Parathyroid adenoma (tissue), 2 donors: ENCODE measurements around the gene BBOX1.
"Not testable (repeated sequence)": the region's sequence is repeated elsewhere in the genome, so short reads cannot be mapped to it uniquely, and the experiment has no call there.

ENCODE experiments used
- H2AFZ ChIP-seq: fragments of 300-600 bp; sonication (generic); one replicate; pipeline ENCODE4 v1.7.0; 2017; ENCODE audit warnings: antibody characterized with exemption, mild to moderate bottlenecking
- H3K27ac ChIP-seq: fragments of 300-600 bp; sonication (generic); one replicate; pipeline ENCODE4 v1.7.0; 2017
- H3K27me3 ChIP-seq: fragments of 300-600 bp; sonication (generic); one replicate; pipeline ENCODE4 v1.7.0; 2017; ENCODE audit warnings: low read length; ENCODE audit not compliant: control insufficient read depth, insufficient read depth
- H3K36me3 ChIP-seq: fragments of 300-600 bp; sonication (generic); one replicate; pipeline ENCODE4 v1.7.0; 2017; ENCODE audit warnings: low read length; ENCODE audit not compliant: control insufficient read depth, insufficient read depth
- H3K4me1 ChIP-seq: fragments of 300-600 bp; sonication (generic); one replicate; pipeline ENCODE4 v1.7.0; 2017; ENCODE audit warnings: control low read depth
- H3K4me2 ChIP-seq: fragments of 300-600 bp; sonication (generic); one replicate; pipeline ENCODE4 v1.7.0; 2017; ENCODE audit warnings: low read length
- H3K4me3 ChIP-seq: fragments of 300-600 bp; sonication (generic); one replicate; pipeline ENCODE4 v1.7.0; 2017; ENCODE audit warnings: low read depth, low read length
- H3K79me2 ChIP-seq: fragments of 300-600 bp; sonication (generic); one replicate; pipeline ENCODE4 v1.7.0; 2017; ENCODE audit warnings: control low read depth
- H3K9ac ChIP-seq: fragments of 300-600 bp; sonication (generic); one replicate; pipeline ENCODE4 v1.7.0; 2017; ENCODE audit warnings: mild to moderate bottlenecking
- H3K9me3 ChIP-seq: fragments of 300-600 bp; sonication (generic); one replicate; pipeline ENCODE4 v1.7.0; 2017; ENCODE audit warnings: low read length; ENCODE audit not compliant: control insufficient read depth
- CTCF ChIP-seq: fragments of 300-600 bp; sonication (generic); IDR thresholded peaks from one replicate; pipeline ENCODE4 v1.7.0; 2017; ENCODE audit warnings: antibody characterized with exemption, mild to moderate bottlenecking
- donor health status: primary hyperparathyroidism.

The BBOX1 gene

DNA sequence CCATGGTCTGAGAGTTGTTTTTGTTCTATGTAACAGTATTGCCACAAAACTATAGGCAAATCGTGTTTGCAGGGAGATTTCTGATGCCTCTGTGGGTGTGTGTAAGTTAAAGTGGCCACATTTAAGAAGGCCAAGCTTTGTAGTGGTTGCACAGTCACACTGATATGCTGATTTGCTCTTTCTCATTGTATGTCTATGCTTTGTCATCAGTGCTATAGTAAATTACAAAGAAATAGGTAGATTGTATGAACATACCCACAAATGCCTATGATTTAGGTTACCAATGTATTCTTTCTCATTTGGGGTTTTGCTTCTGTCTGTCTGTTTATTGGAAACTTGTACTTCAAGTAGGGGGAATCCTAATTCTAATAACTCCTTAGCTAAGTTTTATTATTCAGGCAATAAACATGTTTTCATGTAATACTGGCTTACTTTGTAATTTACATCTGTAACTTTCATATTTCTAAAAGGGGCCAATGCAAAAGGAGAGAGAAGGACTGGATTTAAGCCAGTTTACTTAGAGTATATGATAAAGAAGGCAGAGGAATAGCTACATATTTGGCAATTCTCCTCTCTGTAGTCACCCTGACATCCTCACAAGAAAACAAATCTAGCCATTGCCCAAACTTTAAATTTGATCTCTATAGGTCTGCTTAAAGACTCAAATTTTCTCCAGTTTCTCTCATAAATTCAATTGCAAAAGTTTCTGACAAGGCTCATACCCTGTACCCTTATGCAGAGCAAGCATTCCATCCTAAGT lies 44.7 kb upstream of the BBOX1 start:
- Histone ChIP-seq H3K4me2 (no peak overlapping the region), H3K79me2 (no peaks in the 10 kb centered on the region), H3K27ac (no peak overlapping the region), H3K36me3 (no peaks in the 10 kb centered on the region), H2AFZ (no peak overlapping the region), H3K27me3 (no peaks in the 10 kb centered on the region), H3K4me1 (no peaks in the 10 kb centered on the region), H3K4me3 (no peak overlapping the region), H3K9me3 (no peaks in the 10 kb centered on the region), H3K9ac (no peak overlapping the region)
- TF ChIP-seq CTCF = no peak

GRCh38 chr11:26997378-26997777 lies 43.2 kb upstream of the BBOX1 start:
- no peaks in the 10 kb centered on the region for H3K9me3 ChIP-seq
- H3K4me1 ChIP-seq = no peaks in the 10 kb centered on the region
- H3K27me3 ChIP-seq = no peaks in the 10 kb centered on the region
- no peak overlapping the region for H3K4me3 ChIP-seq
- H3K27ac ChIP-seq = no peak overlapping the region
- no peaks in the 10 kb centered on the region for H3K79me2 ChIP-seq
- no peaks in the 10 kb centered on the region for H3K36me3 ChIP-seq
- H3K4me2 ChIP-seq = no peak overlapping the region
- no peak for TF ChIP-seq CTCF
- H2AFZ ChIP-seq = no peak overlapping the region
- H3K9ac ChIP-seq = no peak overlapping the region

DNA sequence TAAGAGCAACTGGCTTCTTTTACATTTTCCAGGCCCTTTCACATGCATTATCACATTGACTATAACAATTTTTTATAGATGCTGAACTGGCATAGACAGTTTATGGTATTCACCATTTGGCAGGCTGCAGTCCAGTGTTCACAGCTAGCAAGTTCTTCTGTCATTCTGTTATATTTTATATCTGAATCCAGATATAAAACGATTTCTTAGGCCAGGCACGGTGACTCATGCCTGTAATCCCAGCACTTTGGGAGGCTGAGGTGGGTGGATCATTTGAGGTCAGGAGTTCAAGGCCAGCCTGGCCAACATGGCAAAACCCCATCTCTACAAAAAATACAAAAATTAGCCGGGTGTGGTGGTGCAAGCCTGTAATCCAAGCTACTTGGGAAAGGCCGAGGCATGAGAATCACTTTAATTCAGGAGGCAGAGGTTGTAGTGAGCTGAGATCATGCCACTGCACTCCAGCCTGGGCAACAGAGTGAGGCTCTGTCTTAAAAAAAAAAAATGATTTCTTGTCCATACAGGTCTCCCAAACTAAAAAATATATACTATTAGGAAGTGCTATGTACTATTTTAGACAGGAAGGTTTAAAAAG lies 39.4 kb upstream of the BBOX1 start:
- H3K9me3 ChIP-seq, H3K4me1 ChIP-seq, H2AFZ ChIP-seq, H3K79me2 ChIP-seq, H3K27ac ChIP-seq, H3K4me2 ChIP-seq, H3K36me3 ChIP-seq, H3K9ac ChIP-seq, H3K27me3 ChIP-seq, H3K4me3 ChIP-seq: not testable (repeated sequence)

DNA sequence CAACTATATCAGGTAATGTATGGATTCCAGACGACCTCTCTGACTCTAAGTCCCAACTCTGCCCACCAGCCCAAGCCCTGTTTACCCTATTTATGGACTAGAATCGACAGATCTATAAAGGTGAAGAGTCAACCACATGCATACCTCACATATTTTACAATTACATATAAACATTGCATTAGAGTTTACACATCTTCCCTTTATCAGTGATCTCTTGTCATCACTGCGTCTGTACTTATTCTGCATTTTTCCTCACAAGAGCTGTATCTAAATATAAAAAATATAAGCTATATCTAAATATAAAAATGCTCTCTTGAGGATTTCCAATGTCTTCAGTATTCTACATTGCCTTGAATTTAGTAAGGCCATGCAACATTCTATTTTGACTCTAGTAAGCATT lies 38.2 kb upstream of the BBOX1 start:
- Histone ChIP-seq H3K79me2 (no peaks in the 10 kb centered on the region), H2AFZ (no peak overlapping the region), H3K36me3 (no peaks in the 10 kb centered on the region), H3K4me3 (no peak overlapping the region), H3K4me1 (no peaks in the 10 kb centered on the region), H3K27me3 (no peaks in the 10 kb centered on the region), H3K4me2 (no peak overlapping the region), H3K27ac (no peak overlapping the region), H3K9me3 (no peaks in the 10 kb centered on the region), H3K9ac (no peak overlapping the region)
- no peak for TF ChIP-seq CTCF

GRCh38 chr11:27002838-27003237 lies 37.8 kb upstream of the BBOX1 start:
- H2AFZ ChIP-seq = no peak overlapping the region
- TF ChIP-seq CTCF = no peak
- H3K9me3 ChIP-seq = no peaks in the 10 kb centered on the region
- no peaks in the 10 kb centered on the region for H3K79me2 ChIP-seq
- H3K27ac ChIP-seq = no peak overlapping the region
- no peak overlapping the region for H3K4me2 ChIP-seq
- no peaks in the 10 kb centered on the region for H3K27me3 ChIP-seq
- H3K4me1 ChIP-seq = no peaks in the 10 kb centered on the region
- no peaks in the 10 kb centered on the region for H3K36me3 ChIP-seq
- H3K4me3 ChIP-seq = no peak overlapping the region
- H3K9ac ChIP-seq = no peak overlapping the region
